PC-3 (cell line): ENCODE results near the gene PLXNB2. TPM values are rescaled to one million over a fixed set of nuclear protein-coding genes. Genes with fewer than 3 reads are reported as not detected.

ENCODE experiments used
- ATAC-seq: fragments of 200-7000 bp; cut with Tn5 transposase; 2 replicates; pipeline ENCODE4 v1.9.1; 2020; ENCODE audit warnings: mild to moderate bottlenecking, moderate library complexity
- BruUV-seq: library from RNA; stranded (reverse); fragments of 400-500 nt; replicated peaks from 2 replicates; lab custom pipeline; 2021; lab: Mats Ljungman, UMichigan
- CTCF ChIA-PET: fragments of 300-600 bp; sonication (Branson Sonifier 250); formaldehyde crosslinking; loops from one replicate; lab custom pipeline; 2022; ENCODE audit warnings: antibody characterized with exemption; lab: Charles Lee
- POLR2A ChIA-PET: fragments of 300-600 bp; sonication (Branson Sonifier 250); formaldehyde crosslinking; loops from one replicate; lab custom pipeline; 2022; ENCODE audit warnings: antibody characterized with exemption; ENCODE audit not compliant: unreplicated experiment; lab: Charles Lee
- DNase-seq: peaks from one replicate; pipeline ENCODE4 v3.0.0-alpha.2; 2015
- H2AFZ ChIP-seq: fragments of 300-600 bp; sonication (generic); 2 replicates; pipeline ENCODE4 v1.6.0; 2016; ENCODE audit warnings: antibody characterized with exemption, low read length
- H3F3A ChIP-seq: fragments of 300-600 bp; sonication (generic); one replicate; pipeline ENCODE4 v1.6.0; 2017; ENCODE audit warnings: antibody characterized with exemption, low read length, control low read depth, mild to moderate bottlenecking; ENCODE audit not compliant: unreplicated experiment
- H3K27ac ChIP-seq: fragments of 300-600 bp; sonication (generic); 2 replicates; pipeline ENCODE4 v1.5.1; 2016; ENCODE audit warnings: mild to moderate bottlenecking, low read length
- H3K27me3 ChIP-seq: fragments of 300-600 bp; sonication (generic); 2 replicates; pipeline ENCODE4 v1.6.1; 2016; ENCODE audit warnings: low read length, mixed read lengths
- H3K36me3 ChIP-seq: fragments of 300-600 bp; sonication (generic); 2 replicates; pipeline ENCODE4 v1.6.1; 2016; ENCODE audit warnings: low read depth, mixed run types, low read length, mixed read lengths
- H3K4me1 ChIP-seq: fragments of 300-600 bp; sonication (generic); 2 replicates; pipeline ENCODE4 v1.5.1; 2016; ENCODE audit warnings: low read length; ENCODE audit not compliant: insufficient read depth
- H3K4me2 ChIP-seq: fragments of 300-600 bp; sonication (generic); 2 replicates; pipeline ENCODE4 v1.6.0; 2016; ENCODE audit warnings: low read length
- H3K4me3 ChIP-seq: fragments of 300-600 bp; sonication (generic); 2 replicates; pipeline ENCODE4 v1.5.1; 2016; ENCODE audit warnings: mild to moderate bottlenecking, low read length, mixed read lengths
- H3K79me2 ChIP-seq: fragments of 300-600 bp; sonication (generic); 2 replicates; pipeline ENCODE4 v1.6.1; 2017; ENCODE audit warnings: low read length, mixed read lengths
- H3K9ac ChIP-seq: fragments of 300-600 bp; sonication (generic); 2 replicates; pipeline ENCODE4 v1.6.0; 2016; ENCODE audit warnings: mild to moderate bottlenecking, low read length
- H3K9me2 ChIP-seq: fragments of 300-600 bp; sonication (generic); replicated peaks from 2 replicates; pipeline ENCODE4 v1.6.1; 2016; ENCODE audit warnings: mixed run types, low read length, mixed read lengths
- H3K9me3 ChIP-seq: fragments of 300-600 bp; sonication (generic); 2 replicates; pipeline ENCODE4 v1.6.1; 2016; ENCODE audit warnings: low read length, mixed read lengths
- H4K20me1 ChIP-seq: fragments of 300-600 bp; sonication (generic); 2 replicates; pipeline ENCODE4 v1.6.1; 2016; ENCODE audit warnings: low read length, mixed read lengths
- CTCF ChIP-seq: fragments of 300-600 bp; sonication (generic); conservative IDR thresholded peaks from 2 replicates; pipeline ENCODE4 v1.5.1; 2017; ENCODE audit warnings: antibody characterized with exemption, low read depth, mild to moderate bottlenecking, low read length
- EZH2 ChIP-seq: fragments of 300-600 bp; sonication (generic); IDR thresholded peaks from one replicate; pipeline ENCODE4 v1.6.1; 2017; ENCODE audit warnings: antibody characterized with exemption, mild to moderate bottlenecking, low read length; ENCODE audit not compliant: unreplicated experiment
- EZH2phosphoT487 ChIP-seq: fragments of 300-600 bp; sonication (generic); IDR thresholded peaks from 2 replicates; pipeline ENCODE4 v1.6.1; 2018; ENCODE audit warnings: mild to moderate bottlenecking, antibody characterized with exemption, low read length, borderline replicate concordance
- intact Hi-C: fragments of 100-400 bp; cut with micrococcal nuclease; formaldehyde crosslinking; loops from 2 replicates; pipeline ENCODE4 v1.9.0; 2023
- total RNA-seq: library from RNA; depleted of rRNA; stranded (reverse); fragments of >200 nt; gene quantifications from 2 replicates; pipeline ENCODE4 v1.2.3, GENCODE V29; 2014

The PLXNB2 gene
- total RNA-seq, 1 experiment from 2014 or later: 68.2 TPM

GRCh38 chr22:50317674-50318073, 10.2 kb upstream of the PLXNB2 start:
- intact Hi-C loops: no loop called here
- no peaks in the 10 kb centered on the region for H3K4me1 ChIP-seq
- ChIA-PET CTCF (no interaction called here), POLR2A (no interaction called here)
- H3K9me2 ChIP-seq: no peaks in the 10 kb centered on the region
- no peaks in the 10 kb centered on the region for H4K20me1 ChIP-seq
- H3F3A ChIP-seq: no peaks in the 10 kb centered on the region
- no peak overlapping the region for H3K9ac ChIP-seq
- DNase-seq (no peak), ATAC-seq (no peak)
- H3K27me3 ChIP-seq: no peaks in the 10 kb centered on the region
- no TSS peak for BruUV-seq
- TF ChIP-seq CTCF (no peak), EZH2phosphoT487 (no peak), EZH2 (no peak)
- no peaks in the 10 kb centered on the region for H3K79me2 ChIP-seq
- no peak overlapping the region for H3K4me3 ChIP-seq
- H3K27ac ChIP-seq: no peak overlapping the region
- H3K36me3 ChIP-seq: no peaks in the 10 kb centered on the region
- H2AFZ ChIP-seq: no peak overlapping the region
- no peaks in the 10 kb centered on the region for H3K9me3 ChIP-seq
- no peak overlapping the region for H3K4me2 ChIP-seq

DNA sequence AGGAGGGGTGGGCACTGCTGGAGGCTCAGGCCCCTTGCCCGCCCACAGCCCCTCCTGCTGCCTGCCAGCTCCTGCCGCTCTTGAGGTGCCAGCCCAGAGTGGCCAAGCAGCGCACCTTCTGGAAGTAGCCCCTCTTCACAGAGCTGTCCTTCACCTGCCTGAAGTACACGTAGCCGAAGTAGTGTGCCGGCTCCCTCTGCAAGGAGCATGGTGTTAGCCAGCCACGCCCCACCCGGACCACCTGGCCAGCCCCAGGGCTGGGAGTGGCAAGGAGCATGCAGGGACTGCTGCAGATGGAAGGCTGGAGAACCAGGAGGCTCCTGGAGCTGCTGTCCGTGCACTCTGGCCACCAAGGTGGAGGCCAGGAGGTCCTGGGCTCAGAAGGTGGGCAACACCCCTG, 9.7 kb upstream of the PLXNB2 start:
- no peaks in the 10 kb centered on the region for H3K9me2 ChIP-seq
- POLR2A ChIA-PET: no interaction called here
- H3K27ac ChIP-seq: no peak overlapping the region
- no peak overlapping the region for H3K9ac ChIP-seq
- no peak overlapping the region for H3K4me3 ChIP-seq
- H4K20me1 ChIP-seq: no peaks in the 10 kb centered on the region
- H3K4me1 ChIP-seq: no peaks in the 10 kb centered on the region
- H3K4me2 ChIP-seq: no peak overlapping the region
- CTCF ChIA-PET: no interaction called here
- BruUV-seq: no TSS peak
- no peak for TF ChIP-seq EZH2
- TF ChIP-seq EZH2phosphoT487: no peak
- TF ChIP-seq CTCF: no peak
- H3K9me3 ChIP-seq: no peaks in the 10 kb centered on the region
- DNase-seq (no peak), ATAC-seq (no peak)
- no peaks in the 10 kb centered on the region for H3K27me3 ChIP-seq
- H3F3A ChIP-seq: no peaks in the 10 kb centered on the region
- intact Hi-C loops: no loop called here
- no peaks in the 10 kb centered on the region for H3K36me3 ChIP-seq
- H2AFZ ChIP-seq: no peak overlapping the region
- no peaks in the 10 kb centered on the region for H3K79me2 ChIP-seq

DNA sequence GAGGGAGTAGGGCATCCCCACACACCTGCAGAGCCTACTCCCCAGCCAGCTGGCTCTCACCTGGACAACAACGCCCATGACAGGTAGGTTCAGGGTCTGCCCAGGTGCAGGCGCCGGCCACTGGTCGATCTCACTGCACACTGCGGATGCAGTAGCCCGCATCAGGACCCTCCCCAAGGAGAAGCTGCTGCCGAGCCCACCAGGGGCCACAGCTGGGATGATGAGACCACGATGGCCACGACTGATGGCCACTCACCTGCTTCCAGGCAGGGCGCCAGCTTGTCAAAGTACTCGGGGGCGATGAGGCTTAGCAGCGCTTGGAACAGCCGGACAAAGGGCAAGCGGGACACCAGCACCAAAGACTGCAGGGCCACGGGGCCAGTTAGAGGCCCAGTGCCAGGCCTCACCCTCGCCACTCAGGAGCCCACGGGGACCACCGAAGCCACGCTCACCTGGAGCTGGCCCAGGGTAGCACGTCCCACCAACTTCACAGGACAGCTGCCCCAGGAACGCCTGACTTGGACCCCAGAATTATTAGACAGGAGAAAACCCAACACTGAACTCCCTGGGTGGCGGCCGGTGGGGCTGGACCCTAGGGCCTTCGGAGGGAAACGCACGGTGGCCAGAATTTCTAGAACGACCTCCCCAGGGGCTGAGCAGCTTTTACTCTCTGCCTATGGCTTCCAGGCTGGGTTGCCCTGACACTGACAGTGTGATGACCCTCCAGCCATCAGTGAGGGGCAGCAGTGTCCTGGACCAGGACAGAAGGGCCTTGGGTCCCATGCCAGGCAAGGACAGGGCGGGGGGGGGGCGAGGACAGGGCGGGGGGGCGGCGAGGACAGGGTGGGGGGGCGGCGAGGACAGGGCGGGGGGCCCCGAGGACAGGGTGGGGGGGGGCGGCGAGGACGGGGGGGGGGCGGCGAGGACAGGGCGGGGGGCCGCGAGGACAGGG, 8.9 kb upstream of the PLXNB2 start:
- no peaks in the 10 kb centered on the region for H3K9me3 ChIP-seq
- ChIA-PET POLR2A (no interaction called here), CTCF (no interaction called here)
- no peaks in the 10 kb centered on the region for H3K79me2 ChIP-seq
- no peaks in the 10 kb centered on the region for H4K20me1 ChIP-seq
- no peak overlapping the region for H2AFZ ChIP-seq
- BruUV-seq: no TSS peak
- H3K4me1 ChIP-seq: no peaks in the 10 kb centered on the region
- H3K4me2 ChIP-seq: no peak overlapping the region
- no peak overlapping the region for H3K27ac ChIP-seq
- ATAC-seq (no peak), DNase-seq (no peak)
- no peaks in the 10 kb centered on the region for H3K36me3 ChIP-seq
- H3K27me3 ChIP-seq: no peaks in the 10 kb centered on the region
- H3K9ac ChIP-seq: no peak overlapping the region
- no peak overlapping the region for H3K4me3 ChIP-seq
- TF ChIP-seq CTCF: no peak
- TF ChIP-seq EZH2phosphoT487: no peak
- no peak for TF ChIP-seq EZH2
- no peaks in the 10 kb centered on the region for H3F3A ChIP-seq
- intact Hi-C loops: no loop called here
- H3K9me2 ChIP-seq: no peaks in the 10 kb centered on the region
